Fibroblast of lung (primary cell): ENCODE results near the gene SEMA4D. TPM values are rescaled to one million over a fixed set of nuclear protein-coding genes. Genes with fewer than 3 reads are reported as not detected.

Experiments
- DNase-seq, 2 donors: peaks; one replicate each; pipeline versions ENCODE4 v3.0.0 to v3.0.0-alpha.2; 2010; ENCODE audit warnings: low read depth in 2 of 2
- H2AFZ ChIP-seq: 2 replicates; pipeline ENCODE4 v1.5.1; 2012; ENCODE audit warnings: low read length, control low read depth, inconsistent platforms
- H3K27ac ChIP-seq: 2 replicates; pipeline ENCODE4 v1.5.1; 2011; ENCODE audit warnings: low read length, control low read depth; ENCODE audit not compliant: insufficient read depth
- H3K27me3 ChIP-seq: 2 replicates; pipeline ENCODE4 v1.5.1; 2011; ENCODE audit warnings: mild to moderate bottlenecking, low read length; ENCODE audit not compliant: control insufficient read depth, insufficient read depth
- H3K36me3 ChIP-seq: 2 replicates; pipeline ENCODE4 v1.5.1; 2011; ENCODE audit warnings: low read length; ENCODE audit not compliant: control insufficient read depth, insufficient read depth
- H3K4me1 ChIP-seq: 2 replicates; pipeline ENCODE4 v1.5.1; 2011; ENCODE audit warnings: low read length; ENCODE audit not compliant: control insufficient read depth, insufficient read depth; ENCODE audit errors: extremely low read depth
- H3K4me2 ChIP-seq: 2 replicates; pipeline ENCODE4 v1.5.1; 2011; ENCODE audit warnings: low read length, control low read depth; ENCODE audit not compliant: insufficient read depth; ENCODE audit errors: extremely low read depth
- H3K4me3 ChIP-seq, 4 experiments: fragments of 200-600 bp in 1 of 4; sonication (generic) in 1 of 4; replicated peaks in 1 of 4; 2 replicates each; pipeline ENCODE4 v1.5.1; 2011 to 2016; ENCODE audit warnings: low read length in 4 of 4, low read depth in 3 of 4, mild to moderate bottlenecking in 3 of 4, control low read depth in 2 of 4, inconsistent platforms in 1 of 4, mixed read lengths in 1 of 4; ENCODE audit not compliant: insufficient read depth in 1 of 4; ENCODE audit errors: control extremely low read depth in 1 of 4
- H3K79me2 ChIP-seq: 2 replicates; pipeline ENCODE4 v1.5.1; 2012; ENCODE audit warnings: mild to moderate bottlenecking, low read length, inconsistent platforms; ENCODE audit not compliant: control insufficient read depth, insufficient read depth
- H3K9ac ChIP-seq: 2 replicates; pipeline ENCODE4 v1.5.1; 2011; ENCODE audit warnings: mild to moderate bottlenecking, low read length, control low read depth; ENCODE audit not compliant: insufficient read depth
- H3K9me3 ChIP-seq: 2 replicates; pipeline ENCODE4 v1.5.1; 2012; ENCODE audit warnings: low read depth, low read length; ENCODE audit not compliant: control insufficient read depth, insufficient read depth
- H4K20me1 ChIP-seq: 2 replicates; pipeline ENCODE4 v1.5.1; 2011; ENCODE audit warnings: low read length; ENCODE audit not compliant: control insufficient read depth, insufficient read depth; ENCODE audit errors: extremely low read depth
- EZH2 ChIP-seq: IDR thresholded peaks from 2 replicates; pipeline ENCODE4 v1.5.1; 2012; ENCODE audit warnings: low read length, control low read depth, mild to moderate bottlenecking; ENCODE audit errors: missing control alignments
- polyA plus RNA-seq, 2 donors: library from polyadenylated mRNA; depleted of rRNA in 1 of 2; stranded (reverse) in 1 of 2; unstranded in 1 of 2; fragments of >200 nt; gene quantifications; 2 replicates each; pipeline ENCODE4 v1.2.1, GENCODE V29; 2011 to 2012; ENCODE audit warnings: missing spikeins in 1 of 2
- total RNA-seq: library from RNA; depleted of rRNA; stranded (reverse); fragments of >200 nt; gene quantifications from 2 replicates; pipeline ENCODE4 v1.2.1, GENCODE V29; 2014
- TF ChIP-seq, protein P1 (sequence below), 2 donors: IDR thresholded peaks in 1 of 2; conservative IDR thresholded peaks in 1 of 2; 1 replicate in 1 of 2; 2 replicates in 1 of 2; pipeline ENCODE4 v1.5.1; 2011 to 2012; ENCODE audit warnings: low read length in 2 of 2, control low read depth in 1 of 2, inconsistent platforms in 1 of 2, low read depth in 1 of 2, mild to moderate bottlenecking in 1 of 2

Gene SEMA4D
- total and polyA plus RNA-seq, 2 donors (not counting 1 experiment from before 2014, with no cell fraction given): 0.67 to 2.6 TPM

DNA sequence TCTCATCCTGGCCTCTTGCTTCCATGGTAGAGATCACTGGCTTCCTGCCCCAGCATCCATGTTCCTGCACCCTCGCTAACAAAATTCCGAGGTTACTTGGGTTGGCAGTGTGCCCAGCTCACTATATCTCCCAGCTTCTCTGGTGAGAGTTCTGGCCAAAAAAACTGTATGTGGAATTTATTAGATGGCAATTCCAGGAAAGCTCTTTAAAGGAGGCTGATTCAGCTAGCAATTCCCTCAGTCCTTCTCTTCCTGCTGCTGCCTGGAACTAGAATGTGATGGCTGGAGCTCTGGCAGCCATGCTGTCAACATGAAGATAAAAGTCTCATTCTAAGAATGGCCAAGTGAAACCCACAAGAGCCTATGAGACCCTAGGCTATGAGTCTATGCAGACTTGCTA lies 90.8 kb downstream of the SEMA4D start:
- Histone ChIP-seq H3K4me1 (no peaks in the 10 kb centered on the region), H3K9ac (no peak overlapping the region), H3K79me2 (no peaks in the 10 kb centered on the region), H3K9me3 (no peaks in the 10 kb centered on the region), H3K36me3 (no peaks in the 10 kb centered on the region), H3K27me3 (no peaks in the 10 kb centered on the region), H3K27ac (no peak overlapping the region), H4K20me1 (no peaks in the 10 kb centered on the region), H2AFZ (no peak overlapping the region), H3K4me3 (no peak overlapping the region), H3K4me2 (no peak overlapping the region)
- TF ChIP-seq EZH2: no peak
- TF ChIP-seq, protein P1, sequence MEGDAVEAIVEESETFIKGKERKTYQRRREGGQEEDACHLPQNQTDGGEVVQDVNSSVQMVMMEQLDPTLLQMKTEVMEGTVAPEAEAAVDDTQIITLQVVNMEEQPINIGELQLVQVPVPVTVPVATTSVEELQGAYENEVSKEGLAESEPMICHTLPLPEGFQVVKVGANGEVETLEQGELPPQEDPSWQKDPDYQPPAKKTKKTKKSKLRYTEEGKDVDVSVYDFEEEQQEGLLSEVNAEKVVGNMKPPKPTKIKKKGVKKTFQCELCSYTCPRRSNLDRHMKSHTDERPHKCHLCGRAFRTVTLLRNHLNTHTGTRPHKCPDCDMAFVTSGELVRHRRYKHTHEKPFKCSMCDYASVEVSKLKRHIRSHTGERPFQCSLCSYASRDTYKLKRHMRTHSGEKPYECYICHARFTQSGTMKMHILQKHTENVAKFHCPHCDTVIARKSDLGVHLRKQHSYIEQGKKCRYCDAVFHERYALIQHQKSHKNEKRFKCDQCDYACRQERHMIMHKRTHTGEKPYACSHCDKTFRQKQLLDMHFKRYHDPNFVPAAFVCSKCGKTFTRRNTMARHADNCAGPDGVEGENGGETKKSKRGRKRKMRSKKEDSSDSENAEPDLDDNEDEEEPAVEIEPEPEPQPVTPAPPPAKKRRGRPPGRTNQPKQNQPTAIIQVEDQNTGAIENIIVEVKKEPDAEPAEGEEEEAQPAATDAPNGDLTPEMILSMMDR (conservative IDR thresholded peaks at IDR 0.05 in 1 of 2, IDR thresholded peaks at IDR 0.05 in 1 of 2; ENCODE audit: low read depth in 1 of 2, low read length in 2 of 2): no peak
- DNase-seq: peak in 1 of 2 donors; percentile 13

DNA sequence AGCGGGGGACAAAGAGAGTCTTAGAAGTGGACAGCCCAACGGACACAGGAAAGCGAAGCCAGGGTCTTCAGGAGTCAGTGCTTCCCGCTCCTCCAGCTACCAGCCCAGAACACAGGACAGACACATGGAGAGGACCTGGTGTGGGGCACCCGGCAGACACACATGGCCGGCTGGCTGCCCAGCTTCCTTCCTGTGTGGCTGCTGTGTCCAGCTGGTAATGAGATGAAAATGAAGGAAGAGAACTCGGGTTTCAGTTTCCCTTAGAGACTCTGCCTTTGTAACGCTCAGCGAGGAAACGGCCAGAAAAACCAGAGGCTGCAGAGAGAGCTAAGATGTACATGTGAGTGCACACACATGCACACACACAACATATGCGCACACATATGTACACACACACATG lies 92.1 kb downstream of the SEMA4D start:
- no peak overlapping the region for H2AFZ ChIP-seq
- no peak overlapping the region for H3K4me2 ChIP-seq
- no peaks in the 10 kb centered on the region for H3K27me3 ChIP-seq
- no peaks in the 10 kb centered on the region for H4K20me1 ChIP-seq
- H3K9me3 ChIP-seq: no peaks in the 10 kb centered on the region
- no peaks in the 10 kb centered on the region for H3K79me2 ChIP-seq
- H3K4me1 ChIP-seq: no peaks in the 10 kb centered on the region
- TF ChIP-seq, protein P1 (conservative IDR thresholded peaks at IDR 0.05 in 1 of 2, IDR thresholded peaks at IDR 0.05 in 1 of 2; ENCODE audit: low read depth in 1 of 2, low read length in 2 of 2): no peak
- no peak for TF ChIP-seq EZH2
- no peaks in the 10 kb centered on the region for H3K36me3 ChIP-seq
- no peak overlapping the region for H3K9ac ChIP-seq
- no peak overlapping the region for H3K4me3 ChIP-seq
- no peak overlapping the region for H3K27ac ChIP-seq
- DNase-seq: no peak

DNA sequence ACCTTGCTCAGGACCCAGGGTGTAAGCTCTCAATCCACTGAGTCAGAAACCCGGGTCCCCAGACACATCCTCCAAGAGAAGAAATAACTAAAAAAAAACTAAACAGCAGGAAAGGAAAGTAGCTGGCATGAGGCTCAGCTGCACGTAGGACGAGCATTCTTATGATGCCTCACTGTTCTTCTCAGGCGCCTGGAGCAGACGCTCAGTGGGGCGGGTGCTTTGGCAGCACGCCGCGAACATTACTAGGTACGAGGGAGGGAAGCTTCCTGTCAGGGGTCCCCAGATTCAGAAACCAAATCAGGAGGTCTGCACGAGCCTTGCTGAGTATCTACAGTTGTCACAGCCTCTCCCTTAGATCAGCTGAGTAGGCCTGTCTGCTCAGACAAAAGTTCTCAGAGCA lies 93.8 kb downstream of the SEMA4D start:
- no peaks in the 10 kb centered on the region for H3K27me3 ChIP-seq
- no peak overlapping the region for H3K9ac ChIP-seq
- H3K36me3 ChIP-seq: no peaks in the 10 kb centered on the region
- DNase-seq: no peak
- no peaks in the 10 kb centered on the region for H3K9me3 ChIP-seq
- no peak for TF ChIP-seq EZH2
- TF ChIP-seq, protein P1 (conservative IDR thresholded peaks at IDR 0.05 in 1 of 2, IDR thresholded peaks at IDR 0.05 in 1 of 2; ENCODE audit: low read depth in 1 of 2, low read length in 2 of 2): no peak
- no peaks in the 10 kb centered on the region for H4K20me1 ChIP-seq
- no peak overlapping the region for H3K27ac ChIP-seq
- no peaks in the 10 kb centered on the region for H3K79me2 ChIP-seq
- H3K4me2 ChIP-seq: no peak overlapping the region
- no peak overlapping the region for H3K4me3 ChIP-seq
- no peak overlapping the region for H2AFZ ChIP-seq
- no peaks in the 10 kb centered on the region for H3K4me1 ChIP-seq
